AG08395 (cell line): ENCODE results near the gene ZNF141.
"Not testable (repeated sequence)": the region's sequence is repeated elsewhere in the genome, so short reads cannot be mapped to it uniquely, and the experiment has no call there.

ENCODE experiments used
- DNase-seq: peaks from one replicate; pipeline ENCODE4 v3.0.0; 2012; ENCODE audit warnings: mixed read lengths, low spot score

ZNF141 gene

GRCh38 chr4:337143-337931 lies at the start of gene ZNF141:
Gene ZNF141, plus strand, starts transcription at chr4:337814. Its CDS starts 170 bp downstream, at chr4:337984.
- DNase-seq = peak; percentile 100

- DNase-seq = no peak
These were observed 48.7 kb upstream of the ZNF141 start for GRCh38 chr4:288891-289290.

- no peak for DNase-seq
These were observed 42.9 kb upstream of the ZNF141 start for GRCh38 chr4:294732-295131.

GRCh38 chr4:302381-302780 lies 35.2 kb upstream of the ZNF141 start:
- DNase-seq = no peak

- not testable (repeated sequence) for DNase-seq
These were observed 33.1 kb upstream of the ZNF141 start for GRCh38 chr4:304516-304915.

GRCh38 chr4:304969-305680 lies 32.5 kb upstream of the ZNF141 start, which contains the start of gene ZNF732:
Gene ZNF732, minus strand, starts transcription at chr4:305474. Its CDS starts 164 bp downstream, at chr4:305310.
- peak; percentile 62 for DNase-seq

GRCh38 chr4:306551-306961 lies 31.1 kb upstream of the ZNF141 start:
- DNase-seq = no peak

- no peak for DNase-seq
These were observed 27.8 kb upstream of the ZNF141 start for GRCh38 chr4:309807-310206.

- DNase-seq = no peak
These were observed 23.2 kb upstream of the ZNF141 start for GRCh38 chr4:314296-314903.

GRCh38 chr4:328729-329128 lies 8.9 kb upstream of the ZNF141 start:
- DNase-seq = no peak

- DNase-seq = no peak
These were observed 2.1 kb upstream of the ZNF141 start for GRCh38 chr4:335515-335914.

- peak; percentile 21 for DNase-seq
These were observed 1.3 kb upstream of the ZNF141 start for GRCh38 chr4:336099-336892.

GRCh38 chr4:336893-337142 lies 796 bp upstream of the ZNF141 start:
- DNase-seq = no peak

- peak; percentile 23 for DNase-seq
These were observed 531 bp downstream of the ZNF141 start for GRCh38 chr4:337932-338758.

- no peak for DNase-seq
These were observed 1.1 kb downstream of the ZNF141 start for GRCh38 chr4:338759-339097.

GRCh38 chr4:340011-340410 lies 2.4 kb downstream of the ZNF141 start:
- no peak for DNase-seq

GRCh38 chr4:373062-373839 lies 35.6 kb downstream of the ZNF141 start:
- no peak for DNase-seq

GRCh38 chr4:374298-375160 lies 36.9 kb downstream of the ZNF141 start:
- no peak for DNase-seq

GRCh38 chr4:384311-385010 lies 46.8 kb downstream of the ZNF141 start:
- DNase-seq = no peak
